ENCODE results near the gene ANGEL1. TPM values are rescaled to one million over a fixed set of nuclear protein-coding genes. Genes with fewer than 3 reads are reported as not detected.

ANGEL1 gene
- total RNA-seq, 2 donors from 2014 or later, result 11.9 to 14.0 TPM

- Mint-ChIP-seq H3K36me3 (ENCODE audit: low read depth) (peaks cover 3% of the 10 kb centered on the region), H3K4me3 (no peak overlapping the region), H3K27ac (peak overlapping the region; percentile 86), H3K27me3 (no peaks in the 10 kb centered on the region), H3K4me1 (peaks cover 18% of the 10 kb centered on the region)
- no peak for ATAC-seq
- no peaks in the 10 kb centered on the region for H3K9me3 ChIP-seq (ENCODE audit: control insufficient read depth, low read length, poor library complexity, severe bottlenecking)
- DNase-seq, result no peak
Observed at GRCh38 chr14:76773188-76773885, 39.3 kb downstream of the ANGEL1 start.

GRCh38 chr14:76772300-76773187, 40.1 kb downstream of the ANGEL1 start:
- Mint-ChIP-seq H3K36me3 (ENCODE audit: low read depth) (peaks cover 3% of the 10 kb centered on the region), H3K27me3 (no peaks in the 10 kb centered on the region), H3K4me1 (peaks cover 24% of the 10 kb centered on the region), H3K27ac (peak overlapping the region; percentile 86), H3K4me3 (no peak overlapping the region)
- DNase-seq (no peak), ATAC-seq (no peak)
- no peaks in the 10 kb centered on the region for H3K9me3 ChIP-seq (ENCODE audit: control insufficient read depth, low read length, poor library complexity, severe bottlenecking)

- ATAC-seq, result no peak
- Mint-ChIP-seq H3K27ac (peak overlapping the region; percentile 76), H3K27me3 (no peaks in the 10 kb centered on the region), H3K4me1 (peaks cover 22% of the 10 kb centered on the region), H3K36me3 (ENCODE audit: low read depth) (peaks cover 3% of the 10 kb centered on the region), H3K4me3 (no peak overlapping the region)
- H3K9me3 ChIP-seq (ENCODE audit: control insufficient read depth, low read length, poor library complexity, severe bottlenecking), result no peaks in the 10 kb centered on the region
- no peak for DNase-seq
Observed at GRCh38 chr14:76771437-76771980, 41.2 kb downstream of the ANGEL1 start.

DNA sequence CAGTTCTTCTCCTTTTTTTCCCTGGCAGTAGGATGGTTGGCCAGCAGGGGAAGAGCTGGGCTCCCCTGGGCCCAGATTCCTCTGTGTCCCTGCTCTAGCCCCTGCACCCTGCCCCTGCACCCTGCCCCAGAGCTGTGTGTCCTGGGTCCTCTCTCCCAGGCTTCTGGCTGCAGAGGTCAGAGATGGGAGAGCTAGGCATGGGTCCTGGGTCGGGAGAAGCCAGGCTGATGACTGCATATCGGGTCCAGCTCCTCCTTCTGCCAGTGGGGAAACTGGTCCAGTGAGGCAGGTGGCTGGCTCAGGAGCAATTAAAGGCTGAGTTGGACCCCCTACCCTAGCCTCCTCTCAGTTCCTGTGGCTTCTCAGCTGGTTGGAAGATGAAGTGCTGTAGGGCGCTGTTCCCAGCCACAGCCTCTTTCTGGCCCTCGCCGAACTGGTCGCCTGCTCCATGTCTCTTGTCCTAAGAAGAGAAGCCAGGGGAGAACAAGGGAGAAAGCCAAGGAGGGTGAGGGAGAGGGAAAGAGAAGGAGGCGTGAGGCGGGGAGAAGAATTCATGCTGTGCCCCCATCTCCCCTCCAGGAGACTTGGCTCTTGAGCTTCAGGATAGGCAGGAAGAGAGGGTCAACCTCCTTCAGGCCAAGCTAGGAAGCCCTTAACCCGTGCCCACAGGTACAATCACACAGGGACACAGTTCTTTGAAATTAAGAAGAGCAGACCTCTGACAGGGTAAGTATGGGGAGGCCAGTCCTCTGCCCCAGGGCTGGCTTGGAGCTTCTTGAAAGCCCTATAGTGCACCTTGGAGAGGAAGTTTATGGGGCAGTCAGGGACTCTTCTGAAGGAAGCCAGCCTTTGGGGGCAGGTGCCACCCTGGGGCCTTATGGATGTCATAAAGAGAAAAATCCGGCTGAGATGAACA, 41.9 kb downstream of the ANGEL1 start:
- Mint-ChIP-seq H3K27ac (peak overlapping the region; percentile 96), H3K4me1 (peaks cover 20% of the 10 kb centered on the region), H3K27me3 (no peaks in the 10 kb centered on the region), H3K4me3 (peak overlapping the region; percentile 2), H3K36me3 (ENCODE audit: low read depth) (peaks cover 3% of the 10 kb centered on the region)
- DNase-seq (no peak), ATAC-seq (no peak)
- no peaks in the 10 kb centered on the region for H3K9me3 ChIP-seq (ENCODE audit: control insufficient read depth, low read length, poor library complexity, severe bottlenecking)

DNA sequence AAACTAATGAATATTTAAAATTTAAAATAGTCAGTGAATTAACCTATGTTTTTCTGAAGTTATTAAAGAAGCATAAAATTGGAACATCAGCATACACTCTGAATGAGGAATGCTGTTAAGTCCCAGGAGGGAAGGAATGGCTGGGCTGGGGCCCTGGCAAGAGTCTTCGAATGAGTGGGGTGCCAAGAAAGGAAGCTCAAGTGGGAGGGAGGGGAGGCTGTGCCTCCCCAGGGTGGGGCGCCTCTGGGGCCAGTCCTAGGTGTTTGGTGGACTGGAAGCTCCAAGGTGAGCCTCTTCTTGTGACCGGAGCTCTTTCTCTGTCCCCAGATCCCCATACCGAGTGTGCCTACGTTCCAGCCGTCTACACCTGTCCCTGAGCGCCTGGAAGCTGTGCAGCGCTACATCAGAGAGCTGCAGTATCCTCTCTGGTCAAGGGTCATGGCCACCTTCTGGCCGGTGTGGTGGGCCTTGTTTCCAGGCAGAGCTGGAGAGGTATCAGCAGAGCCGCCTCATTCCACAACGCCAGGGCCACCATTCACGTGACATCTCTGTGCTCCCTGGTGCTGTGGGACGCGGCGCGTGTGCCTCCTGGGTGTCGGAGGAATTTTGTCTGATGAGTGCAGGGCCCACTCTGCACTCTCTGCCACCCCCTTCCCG, 42.9 kb downstream of the ANGEL1 start:
- no peak for DNase-seq
- Mint-ChIP-seq H3K4me3 (no peak overlapping the region), H3K27me3 (no peaks in the 10 kb centered on the region)

GRCh38 chr14:76768671-76769500, 43.8 kb downstream of the ANGEL1 start:
- Mint-ChIP-seq H3K4me1 (peaks cover 18% of the 10 kb centered on the region), H3K27ac (peak overlapping the region; percentile 96), H3K36me3 (ENCODE audit: low read depth) (no peaks in the 10 kb centered on the region), H3K4me3 (peak overlapping the region; percentile 67), H3K27me3 (no peaks in the 10 kb centered on the region)
- ATAC-seq (no peak), DNase-seq (no peak)
- H3K9me3 ChIP-seq (ENCODE audit: control insufficient read depth, low read length, poor library complexity, severe bottlenecking), result no peaks in the 10 kb centered on the region

More for the DNA sequence above, 42.9 kb downstream of the ANGEL1 start:
- peaks cover 17% of the 10 kb centered on the region for H3K4me1 Mint-ChIP-seq
- no peak for ATAC-seq
- H3K27ac Mint-ChIP-seq, result peak overlapping the region; percentile 96
- no peaks in the 10 kb centered on the region for H3K36me3 Mint-ChIP-seq (ENCODE audit: low read depth)
- H3K9me3 ChIP-seq (ENCODE audit: control insufficient read depth, low read length, poor library complexity, severe bottlenecking), result no peaks in the 10 kb centered on the region

GRCh38 chr14:76767681-76768656, 44.7 kb downstream of the ANGEL1 start:
- DNase-seq, result peak; percentile 66 to 77 (median 76)
- no peaks in the 10 kb centered on the region for H3K9me3 ChIP-seq (ENCODE audit: control insufficient read depth, low read length, poor library complexity, severe bottlenecking)
- H3K4me3 Mint-ChIP-seq, result peak overlapping the region; percentile 67

GRCh38 chr14:76765461-76765931, 47.2 kb downstream of the ANGEL1 start:
- peak overlapping the region; percentile 96 for H3K27ac Mint-ChIP-seq
- no peaks in the 10 kb centered on the region for H3K9me3 ChIP-seq (ENCODE audit: control insufficient read depth, low read length, poor library complexity, severe bottlenecking)
- H3K27me3 Mint-ChIP-seq, result no peaks in the 10 kb centered on the region
- H3K4me1 Mint-ChIP-seq, result peaks cover 39% of the 10 kb centered on the region
- H3K4me3 Mint-ChIP-seq, result no peak overlapping the region
- DNase-seq (no peak), ATAC-seq (no peak)
- no peaks in the 10 kb centered on the region for H3K36me3 Mint-ChIP-seq (ENCODE audit: low read depth)

More at GRCh38 chr14:76767681-76768656, 44.7 kb downstream of the ANGEL1 start:
- no peaks in the 10 kb centered on the region for H3K27me3 Mint-ChIP-seq
- peak overlapping the region; percentile 96 for H3K27ac Mint-ChIP-seq
- H3K4me1 Mint-ChIP-seq, result peaks cover 25% of the 10 kb centered on the region
- no peaks in the 10 kb centered on the region for H3K36me3 Mint-ChIP-seq (ENCODE audit: low read depth)
- ATAC-seq, result peak; percentile 96

DNA sequence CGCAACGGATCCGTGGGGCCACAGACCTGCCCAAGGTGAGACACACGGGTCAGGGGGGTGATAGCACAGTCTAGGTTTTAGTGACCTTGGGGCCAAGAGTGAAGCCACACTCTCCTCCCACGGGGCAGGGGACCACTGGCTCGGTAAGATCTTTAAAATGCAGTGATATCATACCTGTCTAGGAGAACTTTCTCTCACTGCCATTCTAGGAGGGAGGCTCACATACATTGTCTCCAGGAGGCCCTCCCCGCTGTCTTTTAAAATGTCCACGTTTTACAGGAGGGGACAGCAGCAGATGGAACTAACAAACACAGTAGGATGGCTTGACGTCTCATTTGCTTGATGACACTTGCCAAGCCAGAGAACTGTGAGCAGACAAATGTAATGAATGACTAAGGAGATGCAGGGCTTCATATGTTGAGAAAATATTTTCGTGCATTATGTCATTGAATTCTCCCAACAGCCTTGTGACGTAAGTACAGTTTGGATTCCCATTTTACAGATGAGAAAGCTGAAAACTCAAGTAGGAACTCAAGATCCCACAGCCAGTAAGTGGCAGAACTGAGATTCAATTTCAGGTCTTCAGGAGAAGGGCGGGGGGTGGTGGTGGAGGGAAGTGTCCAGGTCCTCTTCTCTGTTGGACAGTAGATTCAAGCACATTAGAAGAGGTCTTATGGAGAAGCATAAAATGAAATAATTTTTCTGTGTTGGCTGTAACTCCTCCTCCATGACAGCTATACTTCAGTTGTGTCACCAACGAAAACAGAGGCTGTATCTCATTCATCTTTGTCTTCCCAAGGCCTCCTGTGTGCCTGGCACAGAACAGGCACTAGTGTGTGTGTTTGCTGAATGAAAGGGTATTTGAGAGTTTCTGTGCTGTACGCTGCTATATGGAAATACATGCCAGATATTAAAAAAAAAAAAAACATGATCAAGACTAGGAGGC, 49.3 kb downstream of the ANGEL1 start:
- DNase-seq, result no peak
- no peaks in the 10 kb centered on the region for H3K9me3 ChIP-seq (ENCODE audit: control insufficient read depth, low read length, poor library complexity, severe bottlenecking)
- H3K4me1 Mint-ChIP-seq, result peaks cover 28% of the 10 kb centered on the region
- ATAC-seq, result no peak
- H3K4me3 Mint-ChIP-seq, result peak overlapping the region; percentile 92
- H3K36me3 Mint-ChIP-seq (ENCODE audit: low read depth), result peaks cover 3% of the 10 kb centered on the region
- H3K27ac Mint-ChIP-seq, result peak overlapping the region; percentile 96
- H3K27me3 Mint-ChIP-seq, result peaks cover 9% of the 10 kb centered on the region

Data from T-helper 17 cell (primary cell).